GM13976 (cell line): ENCODE data around the gene STRBP.

ENCODE experiments used
- DNase-seq: peaks from one replicate; pipeline ENCODE4 v3.0.0; 2012; ENCODE audit warnings: low spot score
- CTCF ChIP-seq: IDR thresholded peaks from 2 replicates; pipeline ENCODE4 v1.5.1; 2012; ENCODE audit warnings: borderline replicate concordance, mild to moderate bottlenecking; ENCODE audit not compliant: insufficient read depth; ENCODE audit errors: extremely low read depth, missing control alignments, control extremely low read depth
- in situ Hi-C: fragments of 300-500 bp; cut with MboI; formaldehyde crosslinking; loops from one replicate; pipeline ENCODE4 v1.12.0; 2022; ENCODE audit warnings: low sequenced_read_pairs, mixed read lengths, inconsistent platforms; ENCODE audit not compliant: unreplicated experiment

Gene STRBP

GRCh38 chr9:123104807-123105206 lies 163.6 kb downstream of the STRBP start:
- TF ChIP-seq CTCF: no peak
- in situ Hi-C loops: no loop called here
- DNase-seq: no peak

GRCh38 chr9:123102375-123103113 lies 165.8 kb downstream of the STRBP start:
- DNase-seq: no peak
- TF ChIP-seq CTCF: peak; percentile 26

GRCh38 chr9:123099548-123099947 lies 168.8 kb downstream of the STRBP start:
- in situ Hi-C loops: no loop called here
- no peak for TF ChIP-seq CTCF
- DNase-seq: no peak

More at GRCh38 chr9:123102375-123103113, 165.8 kb downstream of the STRBP start:
- in situ Hi-C loops: no loop called here

GRCh38 chr9:123099042-123099441 lies 169.3 kb downstream of the STRBP start:
- TF ChIP-seq CTCF: no peak
- no peak for DNase-seq
- in situ Hi-C loops: no loop called here

GRCh38 chr9:123098096-123098459 lies 170.3 kb downstream of the STRBP start:
- TF ChIP-seq CTCF: no peak
- in situ Hi-C loops: no loop called here

GRCh38 chr9:123097430-123098095 lies 170.8 kb downstream of the STRBP start:
- no peak for TF ChIP-seq CTCF
- no peak for DNase-seq
- in situ Hi-C loops: no loop called here

More at GRCh38 chr9:123098096-123098459, 170.3 kb downstream of the STRBP start:
- no peak for DNase-seq
